Stimulated activated CD4-positive, alpha-beta T cell treated with anti-CD3 and anti-CD28 coated beads, Interleukin-12 subunit alpha, Interleukin-12 subunit beta, amount 100 ng/mL, for 4 hours (primary cell): Measurements from ENCODE around the gene PDE1C.
"Not testable (repeated sequence)": the region's sequence is repeated elsewhere in the genome, so short reads cannot be mapped to it uniquely, and the experiment has no call there.

ENCODE experiments used
- DNase-seq: peaks from one replicate; pipeline ENCODE4 v3.0.0-alpha.2; 2020

Gene PDE1C

DNA sequence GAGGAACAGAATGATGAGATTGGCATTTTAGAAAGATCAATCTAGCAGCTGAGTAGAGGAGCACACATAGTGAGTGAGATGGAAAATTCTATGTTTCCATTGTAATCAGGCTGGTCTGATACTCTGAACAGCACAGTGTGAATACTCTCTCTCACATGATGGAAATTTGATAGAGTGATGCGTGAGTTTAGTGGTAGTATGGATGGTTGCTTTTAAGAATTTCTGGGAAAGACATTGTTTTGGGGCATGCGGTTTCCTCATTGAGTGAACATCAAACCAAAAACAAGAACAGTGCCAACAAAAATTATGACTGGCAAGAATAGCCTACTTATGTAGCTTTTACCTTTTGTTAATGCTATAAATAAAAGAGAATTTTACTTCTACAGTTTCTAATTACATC, 183.2 kb downstream of the PDE1C start:
- no peak for DNase-seq

DNA sequence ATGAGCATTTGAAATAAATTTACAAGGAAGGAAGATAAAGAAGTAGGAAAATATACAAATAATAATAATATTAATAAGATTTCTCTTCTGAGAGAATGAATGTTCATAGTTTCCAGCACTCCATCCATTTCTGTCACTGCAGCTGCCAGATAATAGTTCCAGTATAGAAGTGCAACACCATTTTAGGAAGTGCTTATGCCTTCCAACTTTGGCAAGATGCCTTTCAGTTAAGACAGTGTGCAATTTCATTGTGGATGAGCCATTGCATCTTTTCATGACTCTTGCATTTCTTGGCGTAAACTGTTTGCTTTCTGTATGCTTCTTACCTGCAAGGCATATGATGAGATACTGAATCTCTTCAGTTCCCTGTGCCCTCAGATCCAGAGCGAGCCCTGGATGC, 185.0 kb downstream of the PDE1C start:
- DNase-seq = no peak

- no peak for DNase-seq
Measured at GRCh38 chr7:31883761-31884164, 186.4 kb downstream of the PDE1C start.

DNA sequence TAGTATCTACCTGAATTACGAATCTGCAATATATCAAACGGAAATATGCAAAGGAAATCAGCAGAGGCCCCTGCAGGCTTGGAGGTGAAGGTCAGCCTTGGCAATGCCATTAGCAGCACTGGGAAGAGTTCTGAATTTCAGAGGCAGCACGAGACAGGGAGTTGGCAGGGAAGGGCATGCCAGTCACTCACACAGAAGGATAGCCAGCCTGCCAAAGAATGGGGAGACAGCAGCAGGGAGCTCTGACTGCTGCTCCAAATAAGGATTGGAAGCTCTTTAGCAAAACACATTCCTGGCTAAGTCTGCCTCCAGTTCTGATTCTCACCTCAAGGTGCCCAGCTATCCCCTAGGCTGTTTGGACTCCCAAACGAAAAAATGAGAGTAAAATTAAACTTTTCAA, 188.0 kb downstream of the PDE1C start:
- DNase-seq = no peak

GRCh38 chr7:31878875-31879274, 191.3 kb downstream of the PDE1C start:
- no peak for DNase-seq

DNA sequence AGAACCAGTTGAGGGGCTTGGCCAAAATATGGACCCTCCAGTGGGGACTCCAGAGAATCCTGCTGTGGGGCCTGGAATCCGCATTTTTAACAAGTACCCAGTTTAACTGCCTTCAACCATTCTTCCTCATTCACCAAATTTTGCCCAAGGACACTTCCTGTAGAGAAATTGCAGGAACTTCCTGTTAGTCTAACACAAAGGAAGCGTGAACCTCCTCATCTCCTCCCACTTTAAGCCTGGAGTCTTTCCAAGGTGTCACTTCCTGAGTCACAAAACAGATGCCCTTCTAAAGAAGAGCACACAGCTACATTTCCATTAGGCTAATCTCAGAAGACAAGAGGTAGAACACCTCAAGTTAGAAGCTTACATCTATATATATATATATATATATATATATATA, 194.8 kb downstream of the PDE1C start:
- DNase-seq = no peak

DNA sequence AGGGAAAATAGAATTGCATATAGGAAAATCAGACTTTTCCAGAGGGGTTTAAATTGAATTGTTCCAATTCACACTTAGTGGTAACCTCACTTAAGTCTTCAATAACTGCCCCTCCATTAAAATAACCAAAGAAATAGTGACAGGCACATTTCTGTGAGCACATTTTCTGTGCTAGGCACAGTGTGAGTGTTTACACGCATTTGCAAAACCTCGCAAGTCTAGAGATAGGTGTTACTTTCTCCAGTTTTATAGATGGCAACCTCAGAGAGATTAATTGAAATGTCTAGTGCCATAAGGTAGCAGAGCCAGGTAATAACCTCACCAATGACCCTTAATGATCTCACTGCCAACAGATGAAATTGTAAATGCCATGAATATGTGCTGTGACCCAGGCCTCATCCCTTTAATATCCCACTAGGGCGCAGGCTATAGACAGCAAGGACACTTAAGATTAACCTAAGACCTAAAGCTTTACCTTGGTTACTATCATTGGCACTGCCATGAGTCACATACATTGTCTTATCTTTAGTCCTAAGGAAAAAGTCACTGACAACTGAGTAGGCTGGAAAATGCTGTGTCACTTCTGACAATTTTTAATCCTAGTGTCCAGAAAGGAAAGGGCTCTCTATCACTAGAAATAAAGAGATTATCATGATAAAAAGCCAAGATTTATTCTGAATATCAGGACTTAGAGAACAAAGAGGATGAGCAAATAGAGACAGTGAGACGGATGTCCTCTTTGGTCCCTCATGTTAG, 195.4 kb downstream of the PDE1C start:
- DNase-seq = no peak

DNA sequence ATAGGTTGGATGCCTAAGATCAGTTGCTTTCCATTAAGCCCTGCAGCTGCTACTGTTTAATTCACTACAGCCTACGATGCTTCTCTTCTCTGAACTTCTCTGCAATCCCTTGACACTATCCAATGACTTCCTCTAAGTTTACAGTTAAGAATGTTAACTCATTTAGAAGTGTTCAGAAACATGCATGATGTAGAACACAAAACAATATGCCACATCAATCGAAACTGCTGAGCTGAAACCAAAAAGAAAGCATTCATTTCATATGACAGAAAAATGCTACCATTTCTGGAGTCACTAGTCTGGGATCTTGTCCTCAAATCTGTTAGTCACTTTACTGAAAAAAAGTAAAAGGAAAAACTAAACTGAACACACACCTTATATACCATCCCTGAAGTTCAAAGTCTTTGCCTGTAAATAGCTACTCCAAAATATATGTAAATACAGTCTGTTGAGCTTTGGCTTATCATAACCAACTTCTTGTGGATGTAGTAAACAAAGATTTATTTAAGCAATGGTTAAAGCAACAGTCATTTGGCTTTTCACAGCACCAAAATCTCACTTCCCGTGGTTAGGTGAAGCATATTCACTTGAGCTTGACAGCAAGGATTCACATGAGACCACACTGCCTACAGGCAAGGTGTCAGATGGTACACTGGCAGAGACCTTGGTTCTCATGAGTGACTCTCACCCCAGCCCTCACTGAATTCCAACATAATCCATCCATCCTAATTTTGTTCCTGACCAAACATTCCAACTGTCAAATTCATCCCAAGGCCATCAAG, 196.2 kb downstream of the PDE1C start:
- DNase-seq = no peak

DNA sequence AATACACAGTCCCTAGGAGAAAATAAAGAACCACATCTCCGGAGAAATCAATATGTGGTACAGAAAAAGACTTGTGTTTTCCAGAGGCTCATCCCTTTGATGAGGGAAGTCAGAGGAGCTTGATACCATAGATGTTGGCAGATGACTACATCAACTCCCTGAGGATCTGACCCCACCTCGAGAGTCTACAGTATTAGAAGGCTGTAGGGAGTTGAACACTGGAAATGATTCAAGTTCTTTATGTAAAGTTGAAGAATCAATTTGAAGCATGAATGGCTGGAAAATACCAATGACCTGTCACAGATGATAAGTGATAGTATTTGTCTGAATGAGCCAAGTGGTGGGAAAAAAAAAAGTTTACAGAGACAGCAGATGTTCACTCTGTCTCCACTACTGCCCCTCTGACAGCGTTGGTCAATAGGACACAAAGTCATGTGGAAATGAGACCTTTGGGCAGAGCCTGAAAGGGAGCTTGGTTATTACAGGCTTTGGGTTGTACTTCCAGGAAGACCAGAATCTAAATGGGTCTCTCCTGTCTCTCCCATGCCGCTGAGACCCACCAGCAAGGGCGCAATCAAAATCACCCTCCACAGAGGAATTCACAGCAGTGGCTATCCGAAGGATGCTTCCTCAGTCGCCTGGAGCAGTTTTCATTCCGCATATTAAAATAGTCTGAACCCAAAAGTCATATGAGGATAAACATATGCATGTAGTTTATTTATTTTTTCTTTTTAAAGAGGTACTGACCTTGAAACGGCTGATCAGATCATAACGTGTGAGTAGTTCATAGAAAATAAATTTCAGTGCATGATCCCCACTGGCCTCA, 197.4 kb downstream of the PDE1C start:
- no peak for DNase-seq

GRCh38 chr7:31864646-31865045, 205.6 kb downstream of the PDE1C start:
- DNase-seq = no peak

DNA sequence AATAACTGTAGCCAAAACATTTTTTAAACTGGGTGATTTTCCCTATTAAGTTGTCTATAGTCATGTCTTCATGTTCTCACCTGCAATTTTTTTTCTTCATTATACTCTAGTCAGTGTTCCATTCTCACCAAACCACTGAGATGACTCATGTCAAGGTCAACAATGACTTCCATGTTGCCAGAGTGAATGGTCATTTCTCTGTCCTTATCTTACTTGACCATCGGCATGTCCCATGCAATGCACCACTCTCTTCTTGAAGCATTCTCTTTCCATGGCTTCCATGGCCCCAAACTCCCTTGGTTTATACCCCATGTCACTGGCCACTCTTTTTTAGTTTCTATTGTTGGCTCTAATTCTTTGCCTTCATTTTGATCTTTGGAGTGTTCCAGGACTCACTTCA, 209.3 kb downstream of the PDE1C start:
- DNase-seq = no peak

- DNase-seq = no peak
Measured at GRCh38 chr7:31858055-31858454, 212.2 kb downstream of the PDE1C start.

DNA sequence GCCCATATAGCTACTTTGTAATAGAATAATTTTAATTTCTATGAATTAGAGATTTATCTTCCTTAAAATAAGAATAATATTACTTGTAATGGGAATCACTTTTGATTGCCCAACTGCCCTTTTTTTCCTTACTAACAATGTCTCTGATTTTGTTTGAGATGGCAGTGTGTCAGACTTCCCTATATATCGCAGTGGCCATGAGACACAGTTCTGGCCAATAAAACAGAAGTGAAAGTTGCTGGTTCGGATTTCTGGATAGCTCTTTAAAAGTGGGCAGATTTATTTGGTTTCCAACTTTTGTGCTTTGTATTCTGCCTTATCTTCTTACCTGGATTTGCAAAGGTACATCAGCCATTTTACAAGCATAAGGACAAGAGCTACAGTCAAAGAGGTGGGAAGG, 213.0 kb downstream of the PDE1C start:
- DNase-seq = no peak

DNA sequence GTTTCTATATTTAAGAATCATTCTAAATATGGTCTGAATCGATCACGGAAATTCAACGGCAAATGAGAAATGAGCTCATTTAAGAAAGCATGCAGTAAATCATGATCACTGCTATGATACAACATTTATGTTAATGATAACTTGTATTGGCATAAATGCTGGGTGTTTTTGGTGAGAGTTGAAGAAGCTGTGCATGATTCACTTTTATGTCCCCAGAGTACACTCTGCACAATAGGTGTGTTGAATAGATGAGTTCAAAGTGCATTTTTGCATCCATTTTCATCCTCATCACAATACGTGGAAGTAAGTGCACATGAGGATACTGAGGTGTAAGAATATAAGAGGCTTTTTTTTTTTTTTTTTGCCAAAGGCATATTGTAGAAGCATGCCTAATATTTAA, 213.9 kb downstream of the PDE1C start:
- no peak for DNase-seq

GRCh38 chr7:31855530-31855929, 214.7 kb downstream of the PDE1C start:
- no peak for DNase-seq

DNA sequence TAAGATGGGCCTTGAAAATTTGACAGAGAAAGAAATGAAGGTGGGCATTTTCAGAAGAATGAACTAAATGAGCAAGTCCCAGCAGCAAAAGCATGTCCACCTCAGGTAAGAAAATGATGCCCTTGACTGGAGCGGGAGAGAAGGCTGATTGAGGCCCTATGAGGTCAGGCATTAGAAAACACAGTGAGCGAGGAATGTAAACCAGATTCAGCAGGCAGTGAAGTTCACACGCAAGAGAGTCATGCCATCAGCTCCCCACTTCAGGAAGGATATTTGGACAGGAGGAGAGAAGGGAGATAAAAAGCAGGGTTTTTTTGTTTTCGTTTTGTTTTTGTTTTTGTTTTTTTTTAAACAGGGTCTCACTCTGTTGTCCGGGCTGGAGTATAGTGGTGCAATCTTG, 216.8 kb downstream of the PDE1C start:
- DNase-seq = no peak

DNA sequence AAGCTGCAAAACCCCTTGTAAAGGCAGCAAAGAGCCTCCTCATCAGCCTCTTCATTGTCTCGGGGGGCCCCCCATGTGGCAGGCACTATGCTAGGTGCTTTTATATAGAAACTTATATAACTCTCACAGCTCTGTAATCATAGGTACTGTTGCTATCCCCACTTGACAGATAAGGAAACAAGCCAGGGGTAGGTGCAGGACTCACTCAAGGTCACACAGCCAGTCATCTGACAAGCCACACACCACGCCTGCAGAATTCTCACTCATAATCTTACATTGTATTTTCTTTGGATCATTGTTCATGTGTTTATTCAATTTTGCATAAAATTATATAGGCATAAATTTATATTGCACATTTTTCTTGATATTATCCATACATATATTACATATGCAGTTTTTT, 217.7 kb downstream of the PDE1C start:
- no peak for DNase-seq

DNA sequence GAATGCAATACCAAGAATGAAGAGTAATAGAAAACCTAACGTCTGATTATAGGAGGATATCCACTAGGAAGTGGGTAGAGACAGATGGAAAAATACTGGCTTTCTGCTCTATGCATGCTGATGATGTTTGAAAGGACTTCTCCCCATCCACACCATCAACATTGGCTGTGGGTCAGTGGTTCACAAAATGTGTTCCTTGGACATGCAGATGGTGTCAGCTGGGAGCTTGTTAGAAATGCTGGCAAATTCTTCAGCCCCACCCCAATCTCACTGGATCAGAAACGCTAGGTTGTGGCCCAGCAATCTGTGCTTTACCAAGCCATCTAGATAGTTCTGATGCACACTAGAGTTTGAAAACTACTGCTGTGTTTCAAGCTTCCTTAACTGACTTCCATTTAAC, 219.1 kb downstream of the PDE1C start:
- no peak for DNase-seq

GRCh38 chr7:31850601-31851000, 219.6 kb downstream of the PDE1C start:
- DNase-seq = no peak

- no peak for DNase-seq
Measured at GRCh38 chr7:31850066-31850465, 220.1 kb downstream of the PDE1C start.

GRCh38 chr7:31835471-31835870, 234.7 kb downstream of the PDE1C start:
- no peak for DNase-seq

GRCh38 chr7:31833625-31834024, 236.6 kb downstream of the PDE1C start:
- not testable (repeated sequence) for DNase-seq

DNA sequence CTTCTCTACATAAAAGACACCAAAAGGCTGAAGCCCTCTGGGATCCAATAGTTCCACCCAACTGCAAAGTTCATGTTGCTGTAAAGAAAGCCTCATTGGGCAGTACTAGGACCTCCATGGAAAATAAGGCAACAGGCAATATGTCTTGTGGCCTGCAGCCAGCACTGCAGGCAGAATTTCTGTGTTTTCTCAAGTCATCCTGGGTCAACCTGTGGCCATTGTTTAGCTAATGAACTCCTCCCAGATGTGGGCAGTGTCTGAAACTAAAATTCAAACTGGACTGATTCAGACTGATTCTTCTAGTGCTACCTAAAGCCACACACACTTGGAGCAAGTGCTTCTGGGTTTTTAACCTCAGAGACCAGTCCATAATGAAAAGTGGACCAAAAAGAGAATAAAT, 241.7 kb downstream of the PDE1C start:
- DNase-seq = no peak

DNA sequence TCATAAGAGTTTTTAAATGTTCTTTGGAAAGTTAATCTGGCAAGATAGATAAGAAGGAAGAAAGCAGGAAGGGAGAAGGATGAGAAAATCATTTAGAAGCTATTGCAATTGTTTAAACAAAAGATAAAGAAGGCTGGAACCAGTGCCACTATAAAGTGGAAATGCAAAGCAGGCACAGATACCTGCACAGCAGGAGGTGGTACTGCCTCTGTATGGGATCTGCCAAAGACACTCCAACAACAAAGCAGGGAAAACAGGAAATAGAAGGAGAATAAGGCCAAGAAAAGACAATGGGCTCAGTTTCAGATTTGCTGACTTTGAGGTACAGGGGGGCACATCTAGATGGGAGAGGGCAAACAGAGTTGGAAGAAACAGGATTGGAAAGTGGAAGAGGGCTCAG, 244.6 kb downstream of the PDE1C start:
- DNase-seq = no peak
